Stimulated activated CD8-positive, alpha-beta memory T cell treated with anti-CD3 and anti-CD28 coated beads, Interleukin-12 subunit alpha, Interleukin-12 subunit beta, amount 100 ng/mL, for 24 hours (primary cell): ENCODE results near the gene LYL1.

Source experiments
- DNase-seq: peaks from one replicate; pipeline ENCODE4 v3.0.0-alpha.2; 2020; ENCODE audit errors: extremely low read depth

Gene LYL1

DNA sequence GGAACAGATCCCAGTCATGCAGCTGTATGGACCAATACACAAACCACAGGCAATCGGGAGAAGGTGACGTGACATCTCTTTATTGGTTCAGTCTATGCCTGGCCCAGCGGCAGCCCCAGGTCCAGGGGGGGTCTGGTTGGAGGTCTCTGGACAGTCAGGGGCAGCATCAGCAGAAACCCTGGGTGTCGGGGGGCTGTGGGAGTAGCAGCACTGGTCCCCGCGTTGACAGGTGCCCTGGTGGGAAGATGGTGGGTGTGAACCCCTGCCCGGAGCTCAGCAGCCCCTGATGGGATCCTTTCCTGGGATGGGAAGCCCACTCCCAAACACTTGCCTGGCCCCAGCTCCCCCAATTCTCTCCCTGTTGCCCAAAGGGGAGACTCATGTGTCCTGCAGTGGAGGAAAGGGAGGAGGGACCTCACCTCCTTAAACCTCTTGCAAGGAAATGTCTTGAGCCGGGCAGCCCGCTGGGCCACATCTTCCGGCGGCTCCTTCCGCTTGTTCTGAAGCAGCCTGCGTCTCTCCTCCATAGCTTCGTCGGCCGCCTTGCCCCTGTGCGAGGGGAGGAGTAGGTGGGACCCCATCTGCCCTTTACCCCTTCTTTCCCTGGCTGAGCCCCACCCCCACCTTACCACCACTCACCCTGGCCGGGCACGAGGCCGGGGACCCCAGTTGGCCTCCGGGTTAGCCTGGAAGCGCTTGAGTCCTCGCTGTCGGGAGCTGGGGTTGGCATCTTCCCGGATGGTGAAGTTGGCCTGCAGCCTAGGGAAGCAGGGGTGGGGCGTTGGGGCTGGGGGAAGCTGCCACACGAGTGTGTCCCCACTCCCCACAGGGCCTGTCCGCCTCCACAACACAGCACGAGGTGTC lies 2.4 kb upstream of the LYL1 start:
- no peak for DNase-seq

GRCh38 chr19:13104360-13104847 lies 1.7 kb upstream of the LYL1 start:
- no peak for DNase-seq

DNA sequence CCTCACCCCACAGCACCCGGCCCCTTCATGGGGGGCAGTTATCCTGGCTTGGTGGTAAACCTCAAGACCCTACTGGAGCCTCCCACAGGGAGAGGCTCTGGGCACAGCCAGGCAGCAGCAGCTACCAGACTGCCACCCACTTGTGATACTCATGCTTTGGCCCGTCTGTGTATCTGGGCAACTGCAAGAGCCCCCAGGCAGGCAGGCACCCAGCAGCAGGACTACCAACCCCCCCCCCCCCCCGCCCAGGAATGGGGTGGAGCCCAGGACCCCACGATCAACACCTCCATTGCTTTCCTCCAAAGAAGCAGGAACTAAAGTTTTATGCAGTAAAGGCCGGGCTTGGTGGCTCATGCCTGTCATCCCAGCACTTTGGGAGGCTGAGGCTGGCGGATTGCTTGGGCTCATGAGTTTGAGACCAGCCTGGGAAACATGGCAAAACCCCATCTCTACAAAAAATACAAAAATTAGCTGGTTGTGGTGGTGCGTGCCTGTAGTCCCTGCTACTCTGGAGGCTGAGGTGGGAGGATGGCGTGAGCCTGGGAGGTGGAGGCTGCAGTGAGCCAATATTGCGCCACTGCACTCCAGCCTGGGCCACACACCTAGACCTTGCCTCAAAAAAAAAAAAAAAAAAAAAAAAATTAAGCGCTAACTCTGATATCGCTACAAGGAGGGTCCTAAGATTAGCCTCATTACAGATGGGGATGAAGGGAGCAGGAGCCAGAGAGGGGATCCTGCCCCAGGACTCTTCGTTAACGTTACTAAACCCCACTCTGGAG lies 1.1 kb upstream of the LYL1 start:
- DNase-seq, result no peak

- no peak for DNase-seq
Measured at GRCh38 chr19:13102416-13102665, 317 bp downstream of the LYL1 start.

DNA sequence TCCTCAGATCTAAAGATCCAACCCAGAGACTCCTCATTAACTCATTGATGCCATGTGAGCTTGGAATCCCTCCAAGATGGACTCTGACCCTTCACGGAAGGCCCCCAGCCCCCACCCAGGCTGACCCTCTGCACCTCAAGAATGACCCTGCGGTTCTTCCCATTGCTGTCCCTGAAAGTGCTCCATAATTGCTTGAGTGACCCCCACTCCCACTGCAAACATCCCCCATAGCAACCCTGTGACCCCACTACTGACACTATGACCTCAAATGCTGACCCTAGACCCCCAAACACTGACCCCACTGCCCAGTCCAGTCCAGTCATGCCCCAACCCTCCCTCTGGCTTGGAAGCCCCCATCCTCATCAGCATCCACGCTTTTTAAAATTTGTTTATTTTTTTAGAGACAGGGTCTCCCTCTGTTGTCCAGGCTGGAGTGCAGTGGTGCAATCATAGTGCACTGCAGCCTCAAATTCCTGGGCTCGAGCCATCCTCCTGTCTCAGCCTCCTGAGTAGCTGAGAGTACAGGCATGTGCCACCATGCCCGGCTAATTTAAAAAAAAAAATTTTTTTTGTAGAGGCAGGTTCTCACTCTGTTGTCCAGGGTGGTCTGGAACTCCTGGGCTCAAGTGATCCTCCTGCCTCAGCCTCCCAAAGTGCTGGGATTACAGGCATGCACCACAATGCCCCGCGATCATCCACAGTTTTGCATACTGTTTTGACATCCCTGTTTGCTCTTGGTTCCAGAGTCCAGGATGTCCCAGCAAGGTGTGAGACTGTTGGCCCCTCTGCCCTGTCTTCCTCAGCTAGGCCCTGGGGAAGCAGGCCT lies 855 bp downstream of the LYL1 start:
- DNase-seq, result no peak

DNA sequence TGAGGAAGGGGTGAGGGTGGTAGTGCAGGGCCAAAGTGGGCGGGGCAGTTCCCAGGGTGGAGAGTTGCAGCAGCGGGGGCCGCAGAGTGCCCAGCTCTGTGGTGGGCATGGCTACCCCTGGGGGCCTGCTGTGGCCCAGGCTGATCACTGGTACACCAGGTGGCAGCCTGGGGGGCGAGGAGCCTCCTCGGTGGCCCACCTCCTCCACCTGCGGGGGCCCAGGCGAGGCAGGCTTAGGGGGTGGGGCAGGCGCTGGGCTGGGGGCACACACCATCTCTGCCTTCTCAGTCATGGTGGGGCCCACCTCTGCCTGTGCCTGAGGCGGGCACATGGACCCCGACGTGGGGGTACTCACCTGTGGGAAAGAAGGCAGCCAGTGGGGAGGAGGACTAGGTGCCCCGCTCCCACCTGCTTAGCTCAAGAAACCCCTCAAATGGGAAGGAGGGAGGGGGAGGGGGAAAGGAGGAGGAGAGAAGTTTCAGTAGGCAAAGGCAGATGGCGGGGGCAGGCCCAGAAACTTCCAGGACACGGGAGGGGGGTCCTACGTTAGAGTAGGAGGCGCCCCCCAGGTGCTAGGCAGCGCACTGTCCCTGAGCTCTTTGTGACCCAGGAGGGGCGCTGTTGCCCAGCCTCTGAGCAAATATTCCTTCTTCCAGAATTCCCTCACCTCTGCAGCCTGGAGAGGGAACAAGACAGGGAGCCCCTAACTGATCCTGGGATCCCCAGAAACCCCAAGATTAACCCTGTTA lies 1.6 kb downstream of the LYL1 start:
- no peak for DNase-seq

- DNase-seq, result no peak
Measured at GRCh38 chr19:13100031-13100588, 2.5 kb downstream of the LYL1 start.

- DNase-seq, result no peak
Measured at GRCh38 chr19:13099073-13099999, 3.3 kb downstream of the LYL1 start.

GRCh38 chr19:13098277-13099072 lies 4.2 kb downstream of the LYL1 start:
- no peak for DNase-seq

DNA sequence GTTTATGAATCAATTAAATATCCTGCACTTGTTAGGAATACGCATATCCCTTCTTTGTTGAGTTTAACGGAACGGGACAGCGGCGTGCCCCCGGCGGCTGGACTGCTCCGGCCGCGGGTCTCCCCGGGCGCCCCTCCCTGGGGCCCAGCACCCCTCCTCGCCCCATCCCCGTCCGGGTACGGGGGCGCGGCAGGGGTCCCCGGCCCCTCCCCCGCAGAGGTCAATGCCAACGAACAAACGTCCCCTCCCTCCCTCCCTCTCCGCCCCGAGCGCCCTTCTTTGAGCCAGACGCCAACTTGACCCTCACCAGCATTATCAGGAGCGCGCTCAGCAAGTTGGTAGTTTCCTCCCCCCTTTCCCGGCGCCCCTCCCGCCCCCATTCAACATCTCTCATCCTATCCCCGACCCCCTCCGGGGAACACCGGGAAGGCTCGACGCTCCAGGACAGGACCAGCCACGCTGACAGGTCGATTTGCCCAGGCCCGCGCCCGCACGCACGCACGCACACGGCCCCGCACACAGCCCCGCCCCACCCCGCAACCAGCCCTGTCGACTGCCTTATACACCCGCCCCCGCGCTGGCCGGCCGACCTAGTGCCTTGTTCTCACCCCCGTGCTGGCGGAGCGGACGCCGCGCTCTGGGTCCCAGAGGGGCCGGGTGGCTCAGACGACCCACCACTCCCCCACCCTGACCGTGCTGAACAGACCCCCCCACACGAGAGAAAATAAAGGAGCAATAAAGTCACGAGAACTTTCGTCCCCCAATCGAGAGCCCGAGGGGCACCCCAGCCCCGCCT lies 5.0 kb downstream of the LYL1 start:
- DNase-seq, result no peak

DNA sequence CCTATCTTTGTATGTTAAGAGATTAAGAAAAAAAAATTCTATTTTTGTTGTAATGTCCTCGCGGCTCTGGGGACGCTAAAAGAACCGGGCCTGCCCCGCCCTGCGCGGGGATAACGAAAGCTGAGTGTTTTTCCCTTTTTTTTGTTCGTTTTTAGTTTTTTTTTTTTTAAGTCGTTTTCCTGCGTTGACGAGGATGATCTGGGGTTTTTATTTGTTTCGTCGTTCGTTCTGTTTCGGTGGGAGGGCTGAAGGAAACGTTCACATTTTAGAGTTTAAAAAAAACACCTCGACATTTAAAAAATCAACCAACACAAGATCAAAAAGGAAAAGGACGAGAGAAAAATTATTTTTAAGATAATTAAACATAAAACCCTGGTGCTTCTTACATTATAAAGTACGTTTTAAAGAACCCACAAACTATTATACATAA lies 5.6 kb downstream of the LYL1 start:
- no peak for DNase-seq

DNA sequence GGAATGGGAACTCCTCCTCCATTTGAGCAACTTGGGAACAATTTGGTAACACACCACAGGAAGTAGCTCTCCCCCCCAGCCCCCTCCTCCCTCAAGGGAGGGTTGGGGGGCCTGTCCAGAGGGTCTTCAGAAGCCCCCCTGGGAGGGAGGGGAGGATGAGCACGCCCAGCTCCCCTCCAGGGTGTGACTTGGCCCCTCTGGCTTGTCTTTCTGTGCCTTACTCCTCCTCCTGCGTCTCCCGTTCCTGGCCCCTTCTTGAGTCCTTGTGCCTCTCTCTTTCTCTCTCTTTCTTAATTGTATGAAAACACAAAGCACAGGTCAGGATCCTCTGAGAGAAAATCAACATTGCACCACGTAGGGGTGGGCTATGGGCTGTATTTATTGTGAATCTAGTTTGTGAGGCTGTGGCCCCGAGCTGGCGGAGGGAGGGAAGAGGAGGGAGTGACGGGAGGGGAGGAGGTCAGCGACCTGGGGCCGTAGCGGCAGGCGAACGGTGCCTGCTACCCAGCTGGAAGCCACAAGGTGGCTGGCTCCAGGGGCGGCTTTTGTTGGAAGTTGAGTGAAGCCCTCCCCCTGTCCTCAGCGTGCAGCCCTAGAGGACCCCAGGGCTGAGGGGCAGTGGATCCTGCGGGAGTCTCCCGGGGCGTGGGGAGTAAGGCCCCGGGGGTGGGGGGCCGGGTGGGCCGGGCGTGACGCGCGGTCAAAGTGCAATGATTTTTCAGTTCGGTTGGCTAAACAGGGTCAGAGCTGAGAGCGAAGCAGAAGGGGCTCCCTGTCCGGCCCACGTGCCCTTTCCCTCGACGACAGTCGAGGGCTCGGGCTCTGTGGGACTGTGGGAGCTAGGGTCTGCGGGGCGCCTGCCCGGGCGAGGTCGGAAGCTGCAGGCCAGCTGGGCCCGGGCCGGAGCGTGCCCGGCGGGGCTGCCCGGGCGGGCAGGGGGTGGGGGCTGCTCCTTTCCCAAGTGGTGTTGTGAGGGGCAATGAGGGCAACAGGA lies 6.4 kb downstream of the LYL1 start:
- DNase-seq, result no peak

GRCh38 chr19:13095393-13095784 lies 7.3 kb downstream of the LYL1 start:
- DNase-seq, result no peak

- no peak for DNase-seq
Measured at GRCh38 chr19:13094771-13095392, 7.8 kb downstream of the LYL1 start.

- no peak for DNase-seq
Measured at GRCh38 chr19:13094106-13094504, 8.6 kb downstream of the LYL1 start.

GRCh38 chr19:13093407-13094105 lies 9.1 kb downstream of the LYL1 start:
- DNase-seq, result peak; percentile 53
